ENCODE results near the gene ZNF469.

- TF ChIP-seq, protein P1, sequence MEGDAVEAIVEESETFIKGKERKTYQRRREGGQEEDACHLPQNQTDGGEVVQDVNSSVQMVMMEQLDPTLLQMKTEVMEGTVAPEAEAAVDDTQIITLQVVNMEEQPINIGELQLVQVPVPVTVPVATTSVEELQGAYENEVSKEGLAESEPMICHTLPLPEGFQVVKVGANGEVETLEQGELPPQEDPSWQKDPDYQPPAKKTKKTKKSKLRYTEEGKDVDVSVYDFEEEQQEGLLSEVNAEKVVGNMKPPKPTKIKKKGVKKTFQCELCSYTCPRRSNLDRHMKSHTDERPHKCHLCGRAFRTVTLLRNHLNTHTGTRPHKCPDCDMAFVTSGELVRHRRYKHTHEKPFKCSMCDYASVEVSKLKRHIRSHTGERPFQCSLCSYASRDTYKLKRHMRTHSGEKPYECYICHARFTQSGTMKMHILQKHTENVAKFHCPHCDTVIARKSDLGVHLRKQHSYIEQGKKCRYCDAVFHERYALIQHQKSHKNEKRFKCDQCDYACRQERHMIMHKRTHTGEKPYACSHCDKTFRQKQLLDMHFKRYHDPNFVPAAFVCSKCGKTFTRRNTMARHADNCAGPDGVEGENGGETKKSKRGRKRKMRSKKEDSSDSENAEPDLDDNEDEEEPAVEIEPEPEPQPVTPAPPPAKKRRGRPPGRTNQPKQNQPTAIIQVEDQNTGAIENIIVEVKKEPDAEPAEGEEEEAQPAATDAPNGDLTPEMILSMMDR (IDR thresholded peaks at IDR 0.05) = no peak
- no peak for TF ChIP-seq POLR2A (IDR thresholded peaks at IDR 0.05)
These were observed 44.6 kb downstream of the ZNF469 start for GRCh38 chr16:88427376-88427775.

Data from gastroesophageal sphincter (tissue), 3 donors.